ENCODE data around the gene DERA.

DERA gene

DNA sequence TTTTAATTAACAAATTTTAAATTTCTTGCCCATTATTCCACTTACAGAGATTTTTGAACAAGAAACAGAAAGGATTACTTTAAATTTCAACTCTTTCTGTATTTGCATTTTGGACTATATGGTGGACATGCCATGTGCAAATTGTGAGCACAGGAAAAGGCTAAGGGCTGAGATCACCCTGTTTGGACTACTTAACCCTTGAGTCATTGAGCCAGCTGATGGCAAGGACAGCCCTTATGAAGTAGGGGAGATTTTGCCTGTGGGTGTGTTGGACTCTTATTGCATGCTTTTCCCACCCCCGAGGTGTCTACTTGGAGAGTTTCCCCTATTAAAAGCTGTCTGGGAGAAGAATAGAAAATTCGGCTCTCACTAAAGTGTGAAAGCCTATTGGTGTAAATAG lies 17.2 kb downstream of the DERA start:
- Histone ChIP-seq H3K27me3 (ENCODE audit: insufficient read depth, low read length, poor library complexity) (no peaks in the 10 kb centered on the region), H3K9me3 (ENCODE audit: insufficient read depth, low read length, severe bottlenecking) (no peaks in the 10 kb centered on the region), H3K27ac (ENCODE audit: low read length) (no peak overlapping the region), H4K20me1 (ENCODE audit: insufficient read depth, low read length) (peaks cover 4% of the 10 kb centered on the region), H3K4me1 (ENCODE audit: insufficient read depth, low read length) (no peaks in the 10 kb centered on the region), H3K4me3 (ENCODE audit: low read depth in 1 of 2, low read length in 2 of 2) (no peak overlapping the region), H3K79me2 (ENCODE audit: insufficient read depth, low read length) (peaks cover 6% of the 10 kb centered on the region; the same call in 1 of the 2 replicates), H3K36me3 (ENCODE audit: insufficient read depth, low read length) (no peaks in the 10 kb centered on the region), H3K9ac (ENCODE audit: low read depth, low read length) (no peak overlapping the region), H2AFZ (ENCODE audit: low read depth, low read length) (no peak overlapping the region), H3K4me2 (ENCODE audit: insufficient read depth, low read length) (no peak overlapping the region)
- TF ChIP-seq, protein P1, sequence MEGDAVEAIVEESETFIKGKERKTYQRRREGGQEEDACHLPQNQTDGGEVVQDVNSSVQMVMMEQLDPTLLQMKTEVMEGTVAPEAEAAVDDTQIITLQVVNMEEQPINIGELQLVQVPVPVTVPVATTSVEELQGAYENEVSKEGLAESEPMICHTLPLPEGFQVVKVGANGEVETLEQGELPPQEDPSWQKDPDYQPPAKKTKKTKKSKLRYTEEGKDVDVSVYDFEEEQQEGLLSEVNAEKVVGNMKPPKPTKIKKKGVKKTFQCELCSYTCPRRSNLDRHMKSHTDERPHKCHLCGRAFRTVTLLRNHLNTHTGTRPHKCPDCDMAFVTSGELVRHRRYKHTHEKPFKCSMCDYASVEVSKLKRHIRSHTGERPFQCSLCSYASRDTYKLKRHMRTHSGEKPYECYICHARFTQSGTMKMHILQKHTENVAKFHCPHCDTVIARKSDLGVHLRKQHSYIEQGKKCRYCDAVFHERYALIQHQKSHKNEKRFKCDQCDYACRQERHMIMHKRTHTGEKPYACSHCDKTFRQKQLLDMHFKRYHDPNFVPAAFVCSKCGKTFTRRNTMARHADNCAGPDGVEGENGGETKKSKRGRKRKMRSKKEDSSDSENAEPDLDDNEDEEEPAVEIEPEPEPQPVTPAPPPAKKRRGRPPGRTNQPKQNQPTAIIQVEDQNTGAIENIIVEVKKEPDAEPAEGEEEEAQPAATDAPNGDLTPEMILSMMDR (IDR thresholded peaks at IDR 0.05; ENCODE audit: borderline replicate concordance, extremely low read depth, low read length, poor library complexity, severe bottlenecking): no peak
- no peak for TF ChIP-seq EZH2 (IDR thresholded peaks at IDR 0.05; ENCODE audit: borderline replicate concordance, low read depth, low read length, severe bottlenecking)
- DNase-seq (no peak), ATAC-seq (ENCODE audit: insufficient read depth, low read depth) (no peak)

DNA sequence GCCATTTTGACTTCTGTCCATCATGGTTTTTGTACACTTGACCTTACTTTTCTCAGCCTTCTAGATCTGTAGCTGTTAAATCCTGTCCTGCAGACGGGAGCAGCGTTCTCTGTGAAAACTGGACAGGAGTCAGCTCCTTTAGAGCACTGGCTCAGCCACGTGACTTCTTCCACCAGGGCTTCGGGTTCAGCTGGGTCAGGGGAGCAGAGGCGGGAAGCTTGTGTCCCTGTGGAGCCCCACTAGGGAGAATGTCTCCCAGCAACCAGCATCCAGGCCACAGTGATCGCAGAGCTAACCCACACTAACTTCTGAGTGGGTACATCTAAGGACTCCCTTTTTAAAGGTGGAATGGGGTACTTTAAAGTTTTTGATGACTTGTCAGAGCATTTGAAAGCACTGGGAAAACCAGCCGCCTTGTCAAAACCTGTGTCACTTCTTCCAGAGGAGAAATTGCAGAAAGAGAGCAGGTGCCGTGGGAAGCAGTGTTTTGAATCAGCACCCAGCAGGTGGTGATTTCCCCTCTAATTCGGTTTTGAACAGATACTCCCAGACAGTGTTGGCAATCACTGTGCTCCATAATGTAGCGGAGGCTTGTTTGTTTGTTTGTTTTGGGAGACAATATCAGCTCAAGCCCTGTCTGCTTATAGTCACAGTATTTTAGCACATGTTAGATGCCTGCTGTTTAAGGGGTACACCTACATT lies 17.9 kb downstream of the DERA start:
- peaks cover 8% of the 10 kb centered on the region; the same call in 1 of the 2 replicates for H3K79me2 ChIP-seq (ENCODE audit: insufficient read depth, low read length)
- no peak overlapping the region for H3K9ac ChIP-seq (ENCODE audit: low read depth, low read length)
- ATAC-seq (ENCODE audit: insufficient read depth, low read depth) (no peak), DNase-seq (no peak)
- H3K4me1 ChIP-seq (ENCODE audit: insufficient read depth, low read length): no peaks in the 10 kb centered on the region
- no peaks in the 10 kb centered on the region for H3K9me3 ChIP-seq (ENCODE audit: insufficient read depth, low read length, severe bottlenecking)
- no peak overlapping the region for H3K4me2 ChIP-seq (ENCODE audit: insufficient read depth, low read length)
- TF ChIP-seq EZH2 (IDR thresholded peaks at IDR 0.05; ENCODE audit: borderline replicate concordance, low read depth, low read length, severe bottlenecking): no peak
- TF ChIP-seq, protein P1 (IDR thresholded peaks at IDR 0.05; ENCODE audit: borderline replicate concordance, extremely low read depth, low read length, poor library complexity, severe bottlenecking): no peak
- H4K20me1 ChIP-seq (ENCODE audit: insufficient read depth, low read length): peaks cover 4% of the 10 kb centered on the region
- H3K36me3 ChIP-seq (ENCODE audit: insufficient read depth, low read length): no peaks in the 10 kb centered on the region
- no peaks in the 10 kb centered on the region for H3K27me3 ChIP-seq (ENCODE audit: insufficient read depth, low read length, poor library complexity)
- no peak overlapping the region for H3K27ac ChIP-seq (ENCODE audit: low read length)
- no peak overlapping the region for H3K4me3 ChIP-seq (ENCODE audit: low read depth in 1 of 2, low read length in 2 of 2)
- no peak overlapping the region for H2AFZ ChIP-seq (ENCODE audit: low read depth, low read length)

DNA sequence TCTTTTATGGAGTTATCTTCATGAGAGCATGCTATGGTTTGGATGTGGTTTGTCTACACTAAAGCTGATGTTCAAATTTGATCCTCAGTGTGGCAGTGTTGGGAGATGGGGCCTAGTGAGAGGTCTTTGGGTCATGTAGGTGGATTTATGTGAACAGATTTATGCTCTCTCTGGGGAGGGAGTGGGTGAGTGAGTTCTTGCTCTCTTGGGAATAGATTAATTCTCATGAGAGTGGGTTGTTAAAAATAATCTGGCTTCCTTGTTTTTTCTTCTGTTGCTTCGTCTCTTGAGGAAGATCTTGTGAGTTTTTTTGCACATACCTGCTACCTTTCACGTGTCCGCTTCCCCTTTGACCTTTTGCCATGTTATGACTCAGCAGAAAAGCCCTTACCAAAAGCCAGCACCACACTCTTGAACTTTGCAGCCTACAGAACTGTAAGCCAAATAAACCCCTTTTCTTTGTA lies 20.5 kb downstream of the DERA start:
- ATAC-seq (ENCODE audit: insufficient read depth, low read depth) (peak; percentile 76), DNase-seq (no peak)
- Histone ChIP-seq H3K4me3 (ENCODE audit: low read depth in 1 of 2, low read length in 2 of 2) (no peak overlapping the region), H3K9ac (ENCODE audit: low read depth, low read length) (no peak overlapping the region), H3K79me2 (ENCODE audit: insufficient read depth, low read length) (peaks cover 2% of the 10 kb centered on the region; the same call in 1 of the 2 replicates), H4K20me1 (ENCODE audit: insufficient read depth, low read length) (peaks cover 4% of the 10 kb centered on the region), H3K27me3 (ENCODE audit: insufficient read depth, low read length, poor library complexity) (no peaks in the 10 kb centered on the region), H3K36me3 (ENCODE audit: insufficient read depth, low read length) (no peaks in the 10 kb centered on the region), H2AFZ (ENCODE audit: low read depth, low read length) (no peak overlapping the region), H3K9me3 (ENCODE audit: insufficient read depth, low read length, severe bottlenecking) (no peaks in the 10 kb centered on the region), H3K27ac (ENCODE audit: low read length) (no peak overlapping the region), H3K4me2 (ENCODE audit: insufficient read depth, low read length) (no peak overlapping the region), H3K4me1 (ENCODE audit: insufficient read depth, low read length) (no peaks in the 10 kb centered on the region)
- TF ChIP-seq EZH2 (IDR thresholded peaks at IDR 0.05; ENCODE audit: borderline replicate concordance, low read depth, low read length, severe bottlenecking): no peak
- TF ChIP-seq, protein P1 (IDR thresholded peaks at IDR 0.05; ENCODE audit: borderline replicate concordance, extremely low read depth, low read length, poor library complexity, severe bottlenecking): peak; percentile 38

Measured in DND-41 (cell line).